Left lung (tissue), 10 donors: ENCODE data around the gene SP100. TPM values are rescaled to one million over a fixed set of nuclear protein-coding genes. Genes with fewer than 3 reads are reported as not detected.

Source experiments
- ATAC-seq: fragments of 200-7000 bp; cut with Tn5 transposase; one replicate; pipeline ENCODE4 v1.9.1; 2020; ENCODE audit warnings: moderate library complexity
- DNase-seq, 4 donors: peaks; one replicate each; pipeline ENCODE4 v3.0.0-alpha.2; 2013 to 2020
- H3K27ac ChIP-seq, 2 donors: fragments of 200-600 bp; sonication (generic) in 1 of 2; one replicate each; pipeline versions ENCODE4 v1.5.0 to v1.8.0; 2020 to 2021
- H3K27me3 ChIP-seq, 2 donors: fragments of 200-600 bp; sonication (generic) in 1 of 2; one replicate each; pipeline versions ENCODE4 v1.5.0 to v1.8.0; 2020 to 2021
- H3K36me3 ChIP-seq, 2 donors: fragments of 200-600 bp; sonication (generic) in 1 of 2; one replicate each; pipeline versions ENCODE4 v1.5.0 to v1.8.0; 2020 to 2021
- H3K4me1 ChIP-seq, 2 donors: fragments of 200-600 bp; one replicate each; pipeline ENCODE4 v1.8.0; 2021
- H3K4me3 ChIP-seq, 2 donors: fragments of 200-600 bp; sonication (generic) in 1 of 2; one replicate each; pipeline versions ENCODE4 v1.5.0 to v1.8.0; 2020 to 2021; ENCODE audit warnings: mild to moderate bottlenecking in 1 of 2
- H3K9me3 ChIP-seq, 2 donors: fragments of 200-600 bp; sonication (generic) in 1 of 2; one replicate each; pipeline versions ENCODE4 v1.5.0 to v1.8.0; 2020 to 2021
- CTCF ChIP-seq, 2 donors: fragments of 200-600 bp; sonication (generic) in 1 of 2; IDR thresholded peaks; one replicate each; pipeline versions ENCODE4 v1.5.0 to v1.8.0; 2021; ENCODE audit warnings: antibody characterized with exemption in 2 of 2
- intact Hi-C, 2 donors: fragments of 100-400 bp; cut with DNase I; formaldehyde crosslinking; loops; one replicate each; pipeline versions ENCODE4 v1.11.2 to v1.14.2; 2022
- polyA plus RNA-seq, 6 donors: library from polyadenylated mRNA; unstranded; fragments of 120-200 nt; gene quantifications; one replicate each; pipeline ENCODE4 v1.2.1, GENCODE V29; 2013; ENCODE audit not compliant: insufficient read length in 6 of 6
- total RNA-seq, 2 donors: library from RNA; stranded (reverse); fragmentation: NEBNext Ultra II Directional; extraction: Animal tissue kit (Norgen Biotek cat#: 25700); gene quantifications; one replicate each; pipeline ENCODE4 v1.2.1, GENCODE V29; 2021
- donor health status: DM: no; HTN: yes; CAD: no.
- donor health status: DM: no; HTN: no; CAD: no.

The SP100 gene
- total and polyA plus RNA-seq, 8 donors = 55.1 to 134 (median 68.3) TPM

DNA sequence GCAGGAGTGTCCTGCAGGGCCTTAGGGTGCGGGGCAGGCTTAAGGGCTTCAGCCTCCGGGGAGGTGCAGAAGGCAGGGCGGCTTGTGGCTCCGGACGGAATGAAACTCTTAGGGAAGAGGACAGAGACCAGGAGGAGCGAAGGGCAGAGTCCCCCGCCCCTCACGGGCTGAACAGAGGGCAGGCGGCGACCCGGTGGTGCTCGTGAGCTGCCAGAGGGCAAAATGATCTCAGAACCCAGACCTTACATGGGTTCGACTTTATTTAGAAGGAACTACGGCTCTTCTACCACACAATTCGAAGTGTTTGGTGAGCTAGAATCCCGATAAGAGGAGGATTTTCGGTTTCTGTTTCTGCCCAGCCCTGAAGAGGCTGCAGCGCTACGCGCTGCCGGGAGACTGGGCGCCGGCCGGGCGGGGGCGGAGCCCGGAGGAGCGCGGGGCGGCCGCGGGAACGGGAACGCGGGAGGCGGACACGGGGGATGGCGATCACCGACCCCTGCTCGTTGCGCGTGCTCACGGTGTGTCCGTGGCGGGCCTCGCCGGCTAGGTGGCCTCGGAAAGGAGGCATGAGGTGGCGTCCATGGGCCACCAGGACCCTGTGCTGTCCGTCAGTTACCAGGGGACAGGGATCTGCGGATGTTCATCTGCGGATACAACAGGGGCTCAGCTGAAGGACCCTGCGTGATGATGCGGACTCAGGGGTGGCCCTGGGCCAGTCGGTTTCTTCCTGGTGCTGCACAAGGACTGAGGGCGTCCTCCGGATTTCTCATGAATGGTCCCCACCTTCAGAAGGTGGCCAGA, 4.2 kb upstream of the SP100 start:
- Histone ChIP-seq H3K27me3 (no peaks in the 10 kb centered on the region), H3K36me3 (no peaks in the 10 kb centered on the region), H3K9me3 (no peaks in the 10 kb centered on the region), H3K4me1 (peaks cover 3 to 69% of the 10 kb centered on the region in 2 donors), H3K4me3 (peak overlapping the region; percentile 39 to 72), H3K27ac (peak overlapping the region; percentile 97)
- intact Hi-C loops = no loop called here
- no peak for TF ChIP-seq CTCF (IDR thresholded peaks at IDR 0.05)
- DNase-seq (peak; percentile 72 to 96 (median 78)), ATAC-seq (peak; percentile 86)

GRCh38 chr2:230412371-230412711, 3.7 kb upstream of the SP100 start:
- Histone ChIP-seq H3K27me3 (no peaks in the 10 kb centered on the region), H3K36me3 (no peaks in the 10 kb centered on the region), H3K4me1 (peaks cover 3 to 71% of the 10 kb centered on the region in 2 donors), H3K27ac (peak overlapping the region; percentile 97), H3K4me3 (peak overlapping the region; percentile 39 to 72), H3K9me3 (no peaks in the 10 kb centered on the region)
- ATAC-seq = no peak
- TF ChIP-seq CTCF (IDR thresholded peaks at IDR 0.05) = no peak
- intact Hi-C loops = no loop called here
- no peak for DNase-seq

- H3K4me1 ChIP-seq = peaks cover 3 to 75% of the 10 kb centered on the region in 2 donors
Measured at GRCh38 chr2:230412846-230413245, 3.2 kb upstream of the SP100 start.

GRCh38 chr2:230413479-230413878, 2.5 kb upstream of the SP100 start:
- ATAC-seq (no peak), DNase-seq (no peak)
- Histone ChIP-seq H3K36me3 (no peaks in the 10 kb centered on the region), H3K9me3 (no peaks in the 10 kb centered on the region), H3K4me3 (no peak overlapping the region), H3K27me3 (no peaks in the 10 kb centered on the region), H3K4me1 (peaks cover 3 to 81% of the 10 kb centered on the region in 2 donors), H3K27ac (no peak overlapping the region)
- intact Hi-C loops = no loop called here
- no peak for TF ChIP-seq CTCF (IDR thresholded peaks at IDR 0.05)

More at GRCh38 chr2:230412846-230413245, 3.2 kb upstream of the SP100 start:
- Histone ChIP-seq H3K27me3 (no peaks in the 10 kb centered on the region), H3K4me3 (no peak overlapping the region), H3K9me3 (no peaks in the 10 kb centered on the region), H3K27ac (peak overlapping the region in 1 of 2 donors; percentile 97), H3K36me3 (no peaks in the 10 kb centered on the region)
- DNase-seq = no peak
- no peak for ATAC-seq
- intact Hi-C loops = no loop called here
- no peak for TF ChIP-seq CTCF (IDR thresholded peaks at IDR 0.05)

DNA sequence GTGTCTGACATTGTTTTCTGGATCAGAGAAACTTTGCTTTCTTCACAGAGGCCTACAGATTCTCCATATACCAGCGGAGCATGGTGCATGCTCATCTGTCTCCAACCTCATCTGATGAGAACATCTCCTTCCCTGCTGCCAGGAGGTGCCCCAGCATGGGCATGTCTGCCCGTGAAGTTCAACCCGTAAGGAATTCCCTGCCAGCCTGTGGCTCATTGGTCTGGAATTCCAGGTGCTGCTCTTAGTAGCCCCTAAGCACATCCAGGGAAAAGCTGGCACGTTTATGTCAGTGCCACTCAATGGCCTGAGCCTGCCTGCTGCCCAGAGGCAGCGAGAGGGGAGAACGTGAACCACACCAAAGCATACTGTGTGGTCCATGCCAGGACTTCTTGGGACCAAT, 1.7 kb upstream of the SP100 start:
- no peak for DNase-seq
- intact Hi-C loops = no loop called here
- Histone ChIP-seq H3K9me3 (no peaks in the 10 kb centered on the region), H3K27ac (peak overlapping the region in 1 of 2 donors; percentile 96), H3K4me1 (peaks cover 3 to 81% of the 10 kb centered on the region in 2 donors), H3K36me3 (no peaks in the 10 kb centered on the region), H3K4me3 (no peak overlapping the region), H3K27me3 (no peaks in the 10 kb centered on the region)
- TF ChIP-seq CTCF (IDR thresholded peaks at IDR 0.05) = no peak
- no peak for ATAC-seq
